ENCODE measurements around the gene DAPK2.
"Not testable (repeated sequence)": the region's sequence is repeated elsewhere in the genome, so short reads cannot be mapped to it uniquely, and the experiment has no call there.

DAPK2 gene

GRCh38 chr15:63908281-63908680 is 138.0 kb downstream of the DAPK2 start:
- no peak overlapping the region for H3K27ac Mint-ChIP-seq
- H3K9me3 Mint-ChIP-seq (ENCODE audit: low read depth), result no peaks in the 10 kb centered on the region
- no peak overlapping the region for H3K4me3 Mint-ChIP-seq
- H3K27me3 Mint-ChIP-seq, result no peaks in the 10 kb centered on the region
- H3K36me3 Mint-ChIP-seq, result no peaks in the 10 kb centered on the region
- H3K4me1 Mint-ChIP-seq (ENCODE audit: low read depth), result peaks cover 22% of the 10 kb centered on the region

DNA sequence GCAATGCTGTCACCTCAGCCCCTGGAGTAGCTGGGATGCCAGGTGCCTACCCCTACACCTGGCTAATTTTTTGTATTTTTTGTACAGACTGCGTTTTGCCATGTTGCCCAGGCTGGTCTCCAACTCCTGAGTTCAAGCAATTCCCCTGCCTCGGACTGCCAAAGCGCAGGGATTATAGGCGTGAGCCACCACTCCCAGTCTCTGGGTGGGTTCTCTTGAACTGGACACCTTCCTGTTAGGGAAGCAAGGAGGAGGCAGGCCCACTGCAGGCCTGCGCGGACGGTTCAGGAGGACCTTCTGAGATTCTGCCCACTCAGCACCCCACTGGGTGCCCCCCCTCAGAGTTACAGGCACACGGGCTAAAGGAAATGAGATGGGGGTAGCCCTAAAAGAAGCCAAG is 138.8 kb downstream of the DAPK2 start:
- Mint-ChIP-seq H3K27ac (no peak overlapping the region), H3K36me3 (no peaks in the 10 kb centered on the region), H3K4me3 (no peak overlapping the region), H3K4me1 (ENCODE audit: low read depth) (peaks cover 22% of the 10 kb centered on the region), H3K27me3 (no peaks in the 10 kb centered on the region), H3K9me3 (ENCODE audit: low read depth) (no peaks in the 10 kb centered on the region)

DNA sequence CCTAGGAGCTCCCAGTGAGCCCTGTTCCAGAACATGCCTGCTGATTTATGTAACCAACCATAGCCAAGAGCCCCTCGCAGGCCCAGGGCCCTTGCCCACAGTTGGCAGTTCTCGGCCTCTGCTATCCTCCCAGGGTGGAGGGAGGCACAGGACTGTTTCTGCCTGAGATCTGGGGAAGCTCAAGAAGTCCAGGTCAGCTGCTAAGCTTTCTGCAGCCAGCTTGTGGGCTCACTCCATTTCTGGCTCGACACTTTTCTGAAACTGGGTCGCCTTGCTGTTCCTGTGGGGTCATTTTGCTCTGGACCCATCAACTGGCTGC is 140.1 kb downstream of the DAPK2 start:
- Mint-ChIP-seq H3K9me3 (ENCODE audit: low read depth) (no peaks in the 10 kb centered on the region), H3K4me3 (peak overlapping the region; percentile 38), H3K27me3 (no peaks in the 10 kb centered on the region), H3K4me1 (ENCODE audit: low read depth) (peaks cover 23% of the 10 kb centered on the region), H3K27ac (peak overlapping the region; percentile 84), H3K36me3 (no peaks in the 10 kb centered on the region)

- Mint-ChIP-seq H3K4me1 (ENCODE audit: low read depth) (peaks cover 24% of the 10 kb centered on the region), H3K27me3 (no peaks in the 10 kb centered on the region), H3K36me3 (no peaks in the 10 kb centered on the region), H3K27ac (peak overlapping the region; percentile 84), H3K4me3 (peak overlapping the region; percentile 38), H3K9me3 (ENCODE audit: low read depth) (no peaks in the 10 kb centered on the region)
Measured at GRCh38 chr15:63905558-63906265, 140.6 kb downstream of the DAPK2 start.

GRCh38 chr15:63905131-63905530 is 141.2 kb downstream of the DAPK2 start:
- Mint-ChIP-seq H3K9me3 (ENCODE audit: low read depth) (no peaks in the 10 kb centered on the region), H3K27ac (no peak overlapping the region), H3K4me3 (no peak overlapping the region), H3K4me1 (ENCODE audit: low read depth) (peaks cover 28% of the 10 kb centered on the region), H3K36me3 (no peaks in the 10 kb centered on the region), H3K27me3 (no peaks in the 10 kb centered on the region)

- Mint-ChIP-seq H3K4me1 (ENCODE audit: low read depth) (peaks cover 37% of the 10 kb centered on the region), H3K27ac (no peak overlapping the region), H3K36me3 (no peaks in the 10 kb centered on the region), H3K4me3 (no peak overlapping the region), H3K9me3 (ENCODE audit: low read depth) (no peaks in the 10 kb centered on the region), H3K27me3 (no peaks in the 10 kb centered on the region)
Measured at GRCh38 chr15:63904042-63904441, 142.2 kb downstream of the DAPK2 start.

DNA sequence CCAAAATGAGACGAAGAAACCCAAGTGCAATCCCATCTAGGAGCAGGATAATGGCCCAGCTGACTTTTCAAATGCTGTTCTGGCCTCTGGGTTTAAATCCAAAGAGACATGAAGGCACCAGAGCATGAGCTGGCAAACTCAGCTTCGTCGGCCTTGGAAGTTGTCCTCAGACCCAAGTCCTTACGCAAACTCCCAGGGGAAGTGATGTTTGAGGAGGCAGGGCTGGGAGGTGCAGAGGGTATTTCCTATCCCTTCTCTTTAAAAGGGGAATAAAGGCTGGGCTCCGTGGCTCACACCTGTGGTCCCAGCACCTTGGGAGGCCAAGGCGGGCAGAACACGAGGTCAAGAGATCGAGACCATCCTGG is 143.6 kb downstream of the DAPK2 start:
- no peaks in the 10 kb centered on the region for H3K36me3 Mint-ChIP-seq
- no peak overlapping the region for H3K4me3 Mint-ChIP-seq
- H3K27ac Mint-ChIP-seq, result no peak overlapping the region
- H3K4me1 Mint-ChIP-seq (ENCODE audit: low read depth), result peaks cover 45% of the 10 kb centered on the region
- no peaks in the 10 kb centered on the region for H3K27me3 Mint-ChIP-seq
- no peaks in the 10 kb centered on the region for H3K9me3 Mint-ChIP-seq (ENCODE audit: low read depth)

DNA sequence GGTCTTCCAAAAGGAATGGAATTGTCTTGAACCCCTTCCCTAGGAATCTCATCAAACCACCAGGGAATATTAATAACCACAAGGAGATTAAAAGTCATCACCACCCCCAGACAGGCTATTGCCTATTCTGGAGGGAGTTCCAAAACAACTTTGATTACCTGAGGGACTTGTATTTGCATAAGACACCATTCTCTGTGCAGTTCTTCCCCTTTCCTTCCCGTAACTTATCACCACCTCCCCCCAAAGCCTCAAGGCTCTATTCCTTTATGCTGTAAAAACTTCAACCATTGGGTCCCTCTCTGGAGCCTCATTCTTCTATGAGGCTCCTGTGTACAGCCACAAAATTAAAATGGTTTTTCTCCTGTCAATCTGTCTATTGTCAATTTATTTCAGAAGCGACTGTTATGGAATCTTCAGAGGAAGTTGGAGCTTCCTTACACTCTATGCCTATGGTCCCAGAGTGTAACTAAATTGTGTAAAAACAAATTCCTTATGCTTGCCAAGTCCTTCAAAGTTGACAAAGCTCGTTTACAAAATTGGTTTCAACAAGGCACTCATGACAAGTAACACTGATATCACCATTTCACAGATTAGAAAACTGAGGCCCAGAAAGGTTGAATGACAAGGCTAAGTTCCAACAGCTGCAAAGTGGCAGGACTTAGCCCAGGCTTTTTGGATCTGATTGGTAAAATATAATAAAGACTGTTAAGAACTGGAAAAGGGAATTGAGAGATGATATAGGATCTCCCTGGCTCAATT is 144.2 kb downstream of the DAPK2 start:
- no peaks in the 10 kb centered on the region for H3K36me3 Mint-ChIP-seq
- peaks cover 51% of the 10 kb centered on the region for H3K4me1 Mint-ChIP-seq (ENCODE audit: low read depth)
- H3K4me3 Mint-ChIP-seq, result no peak overlapping the region
- no peaks in the 10 kb centered on the region for H3K27me3 Mint-ChIP-seq
- H3K27ac Mint-ChIP-seq, result no peak overlapping the region
- no peaks in the 10 kb centered on the region for H3K9me3 Mint-ChIP-seq (ENCODE audit: low read depth)

DNA sequence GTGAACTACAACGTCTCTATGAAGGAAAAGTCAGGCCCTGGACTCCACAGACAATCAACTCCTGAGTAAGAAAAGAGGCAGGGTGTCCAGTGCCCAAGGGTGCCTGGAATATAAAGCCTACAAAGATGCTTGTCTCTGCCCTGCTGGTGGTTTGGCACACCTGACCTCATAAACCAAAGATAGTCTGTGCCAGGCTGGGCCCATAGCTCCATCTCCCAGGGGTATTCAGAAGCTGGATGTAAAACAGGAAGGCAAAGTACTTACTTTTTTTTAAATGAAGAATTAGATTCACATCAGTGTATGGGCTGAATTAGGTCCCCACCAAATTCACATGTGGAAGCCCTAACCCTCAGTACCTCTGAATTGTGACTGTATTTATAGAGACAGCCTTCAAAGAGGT is 146.0 kb downstream of the DAPK2 start:
- no peaks in the 10 kb centered on the region for H3K9me3 Mint-ChIP-seq (ENCODE audit: low read depth)
- H3K36me3 Mint-ChIP-seq, result no peaks in the 10 kb centered on the region
- no peak overlapping the region for H3K27ac Mint-ChIP-seq
- H3K27me3 Mint-ChIP-seq, result no peaks in the 10 kb centered on the region
- H3K4me3 Mint-ChIP-seq, result no peak overlapping the region
- H3K4me1 Mint-ChIP-seq (ENCODE audit: low read depth), result peaks cover 52% of the 10 kb centered on the region

DNA sequence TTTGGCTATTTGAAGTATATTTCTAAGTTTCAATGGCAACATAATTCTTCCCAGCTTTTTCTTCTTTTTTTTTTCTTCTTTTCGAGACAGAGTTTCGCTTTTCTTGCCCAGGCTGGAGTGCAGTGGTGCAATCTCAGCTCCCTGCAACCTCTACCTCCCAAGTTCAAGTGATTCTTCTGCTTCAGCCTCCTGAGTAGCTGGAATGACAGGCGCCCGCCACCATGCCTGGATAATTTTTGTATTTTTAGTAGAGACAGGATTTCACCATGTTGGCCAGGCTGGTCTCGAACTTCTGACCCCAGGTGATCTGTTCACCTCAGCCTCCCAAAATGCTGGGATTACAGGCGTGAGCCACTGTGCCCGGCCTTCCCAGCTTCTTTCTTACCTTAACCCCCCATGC is 146.7 kb downstream of the DAPK2 start:
- not testable (repeated sequence) for H3K27me3 Mint-ChIP-seq; H3K9me3 Mint-ChIP-seq (ENCODE audit: low read depth); H3K27ac Mint-ChIP-seq; H3K36me3 Mint-ChIP-seq
- Mint-ChIP-seq H3K4me3 (peak overlapping the region; percentile 30), H3K4me1 (ENCODE audit: low read depth) (peaks cover 56% of the 10 kb centered on the region)

DNA sequence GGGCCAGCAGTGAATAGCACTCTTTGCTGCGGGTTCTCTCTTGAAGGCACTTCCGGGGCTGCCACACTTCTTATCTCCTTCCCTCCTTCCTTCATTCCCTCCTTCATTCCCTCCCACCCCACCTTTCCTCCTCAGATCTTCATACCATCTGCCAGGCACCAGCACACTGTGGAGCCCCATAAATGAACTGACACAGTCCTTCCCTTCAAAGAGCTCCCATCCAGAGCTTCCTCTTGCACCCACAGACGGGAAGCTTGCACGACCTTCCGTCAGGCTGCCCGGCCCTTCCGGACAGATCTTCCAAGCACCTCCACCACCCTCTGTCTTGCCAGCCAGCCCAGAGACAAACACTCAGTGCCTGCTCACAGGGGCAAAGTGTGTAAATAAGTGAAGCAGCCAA is 147.1 kb downstream of the DAPK2 start:
- Mint-ChIP-seq H3K36me3 (no peaks in the 10 kb centered on the region), H3K9me3 (ENCODE audit: low read depth) (no peaks in the 10 kb centered on the region), H3K4me3 (peak overlapping the region; percentile 30), H3K27ac (peak overlapping the region; percentile 77), H3K4me1 (ENCODE audit: low read depth) (peaks cover 57% of the 10 kb centered on the region), H3K27me3 (no peaks in the 10 kb centered on the region)

GRCh38 chr15:63896336-63897115 is 149.8 kb downstream of the DAPK2 start:
- Mint-ChIP-seq H3K27ac (peak overlapping the region; percentile 66), H3K36me3 (no peaks in the 10 kb centered on the region), H3K4me3 (no peak overlapping the region), H3K4me1 (ENCODE audit: low read depth) (peaks cover 79% of the 10 kb centered on the region), H3K27me3 (no peaks in the 10 kb centered on the region), H3K9me3 (ENCODE audit: low read depth) (no peaks in the 10 kb centered on the region)

DNA sequence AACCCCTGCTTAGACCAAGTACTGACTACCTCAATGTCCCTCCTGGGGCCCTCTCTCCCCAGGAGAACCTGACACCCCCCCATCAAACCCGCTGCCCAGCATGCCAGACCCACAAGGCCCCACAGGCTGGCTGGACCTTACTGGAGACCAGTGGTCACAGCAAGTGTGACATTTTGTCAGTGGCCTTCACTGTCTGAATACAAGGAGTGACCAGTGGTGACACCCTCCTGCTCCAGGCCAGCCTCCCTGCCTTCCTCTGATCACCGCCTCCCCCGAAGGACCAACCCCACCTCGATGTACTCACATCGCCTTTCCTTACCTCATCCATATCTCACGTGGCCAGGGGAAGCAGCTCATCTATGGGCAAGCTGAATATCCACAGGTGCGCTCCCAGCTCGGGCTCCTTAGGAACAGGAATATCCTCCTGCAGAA is 150.5 kb downstream of the DAPK2 start:
- Mint-ChIP-seq H3K27ac (peak overlapping the region; percentile 66), H3K9me3 (ENCODE audit: low read depth) (no peaks in the 10 kb centered on the region), H3K4me3 (no peak overlapping the region), H3K27me3 (no peaks in the 10 kb centered on the region), H3K36me3 (no peaks in the 10 kb centered on the region), H3K4me1 (ENCODE audit: low read depth) (peaks cover 86% of the 10 kb centered on the region)

- no peaks in the 10 kb centered on the region for H3K36me3 Mint-ChIP-seq
- H3K27me3 Mint-ChIP-seq, result no peaks in the 10 kb centered on the region
- no peak overlapping the region for H3K27ac Mint-ChIP-seq
- no peaks in the 10 kb centered on the region for H3K9me3 Mint-ChIP-seq (ENCODE audit: low read depth)
- peak overlapping the region; percentile 35 for H3K4me3 Mint-ChIP-seq
- peaks cover 82% of the 10 kb centered on the region for H3K4me1 Mint-ChIP-seq (ENCODE audit: low read depth)
Measured at GRCh38 chr15:63895194-63895593, 151.1 kb downstream of the DAPK2 start.

GRCh38 chr15:63894662-63894949 is 151.7 kb downstream of the DAPK2 start:
- Mint-ChIP-seq H3K9me3 (ENCODE audit: low read depth) (no peaks in the 10 kb centered on the region), H3K27ac (no peak overlapping the region), H3K27me3 (no peaks in the 10 kb centered on the region), H3K36me3 (no peaks in the 10 kb centered on the region), H3K4me3 (no peak overlapping the region), H3K4me1 (ENCODE audit: low read depth) (peaks cover 79% of the 10 kb centered on the region)

Measured in activated naive CD8-positive, alpha-beta T cell (primary cell).